K562 (cell line): ENCODE data around the gene ZNF488. TPM values are rescaled to one million over a fixed set of nuclear protein-coding genes. Genes with fewer than 3 reads are reported as not detected.

ENCODE experiments used
- ATAC-seq: fragments of 200-7000 bp; cut with Tn5 transposase; 3 replicates; pipeline ENCODE4 v1.9.1; 2020; ENCODE audit warnings: moderate library complexity
- BruUV-seq: library from RNA; stranded (reverse); fragments of 400-500 nt; replicated peaks from 2 replicates; lab custom pipeline; 2021; lab: Mats Ljungman, UMichigan
- CTCF ChIA-PET: fragments of 300-600 bp; formaldehyde crosslinking; extraction: SDS; loops from one replicate; lab custom pipeline; 2021; ENCODE audit warnings: low intra/inter-chr PET ratio; lab: Yijun Ruan, JAX
- POLR2A ChIA-PET: fragments of 300-600, 350-650 bp; sonication (Branson Sonifier 250); formaldehyde crosslinking; extraction: SDS; loops from one replicate; lab custom pipeline; 2021; ENCODE audit warnings: antibody characterized with exemption, inconsistent platforms; lab: Yijun Ruan, JAX
- DNase-seq, 4 experiments: peaks; one replicate each; pipeline versions ENCODE4 v3.0.0 to v3.0.0-alpha.2; 2011 to 2018; ENCODE audit warnings: low spot score in 3 of 4, mixed read lengths in 3 of 4; ENCODE audit errors: extremely low read depth in 1 of 4
- FAIRE-seq: peaks from 2 replicates; lab custom pipeline; 2011; peaks lifted over from hg19 to GRCh38; lab: Jason Lieb, UNC
- H2AFZ ChIP-seq: 2 replicates; pipeline ENCODE4 v1.6.0; 2011; ENCODE audit warnings: low read depth, low read length, control low read depth, inconsistent platforms
- H3K27ac ChIP-seq: fragments of 200-600 bp; 3 replicates; pipeline ENCODE4 v1.8.0; 2011; ENCODE audit warnings: low read depth, mild to moderate bottlenecking, control low read depth, inconsistent platforms, low read length, moderate library complexity, mixed read lengths; ENCODE audit errors: extremely low read depth
- H3K27me3 ChIP-seq, 2 experiments: fragments of 300-600 bp in 1 of 2; 2 replicates in 1 of 2; 3 replicates in 1 of 2; pipeline versions ENCODE4 v1.6.0 to v1.8.0; 2011; ENCODE audit warnings: inconsistent platforms in 2 of 2, low read length in 2 of 2, mild to moderate bottlenecking in 1 of 2, mixed read lengths in 1 of 2, moderate library complexity in 1 of 2; ENCODE audit not compliant: control insufficient read depth in 2 of 2, insufficient read depth in 2 of 2
- H3K36me3 ChIP-seq: fragments of 300-600 bp; 3 replicates; pipeline ENCODE4 v1.8.0; 2011; ENCODE audit warnings: mild to moderate bottlenecking, low read length, inconsistent platforms; ENCODE audit not compliant: control insufficient read depth, insufficient read depth
- H3K4me1 ChIP-seq, 2 experiments: fragments of 200-600 bp in 1 of 2; replicated peaks in 1 of 2; 2 replicates in 1 of 2; 3 replicates in 1 of 2; pipeline versions ENCODE4 v1.5.1 to v1.8.0; 2011; ENCODE audit warnings: inconsistent platforms in 2 of 2, low read length in 2 of 2, mild to moderate bottlenecking in 1 of 2, mixed read lengths in 1 of 2, moderate library complexity in 1 of 2; ENCODE audit not compliant: control insufficient read depth in 2 of 2, insufficient read depth in 2 of 2
- H3K4me2 ChIP-seq: 2 replicates; pipeline ENCODE4 v1.6.1; 2011; ENCODE audit warnings: low read length, control low read depth, inconsistent platforms, mixed read lengths; ENCODE audit not compliant: insufficient read depth
- H3K4me3 ChIP-seq: fragments of 200-600 bp; sonication (generic), shearing (Covaris generic); 2 replicates; pipeline ENCODE4 v1.5.1; 2016; ENCODE audit warnings: control low read depth, inconsistent platforms
- H3K79me2 ChIP-seq: fragments of 200-600 bp; 3 replicates; pipeline ENCODE4 v1.8.0; 2011; ENCODE audit warnings: low read length, inconsistent platforms; ENCODE audit not compliant: control insufficient read depth, insufficient read depth
- H3K9ac ChIP-seq, 2 experiments: 2 replicates each; pipeline versions ENCODE4 v1.6.0 to v1.6.1; 2011; ENCODE audit warnings: low read depth in 2 of 2, low read length in 2 of 2, control low read depth in 1 of 2, inconsistent platforms in 1 of 2, mild to moderate bottlenecking in 1 of 2, mixed read lengths in 1 of 2; ENCODE audit not compliant: insufficient read depth in 1 of 2
- H3K9me1 ChIP-seq: one replicate; pipeline ENCODE4 v1.6.0; 2011; ENCODE audit warnings: inconsistent platforms, mild to moderate bottlenecking, low read length, moderate library complexity; ENCODE audit not compliant: control insufficient read depth, insufficient read depth
- H3K9me3 ChIP-seq: replicated peaks from 2 replicates; pipeline ENCODE4 v1.5.1; 2011; ENCODE audit warnings: low read depth, low read length, inconsistent platforms; ENCODE audit not compliant: control insufficient read depth, insufficient read depth
- H4K20me1 ChIP-seq: replicated peaks from 2 replicates; pipeline ENCODE4 v1.6.1; 2011; ENCODE audit warnings: low read length, inconsistent platforms, mixed read lengths; ENCODE audit not compliant: control insufficient read depth, insufficient read depth
- CTCFL ChIP-seq: IDR thresholded peaks from 2 replicates; pipeline ENCODE4 v1.6.1; 2011; ENCODE audit warnings: borderline replicate concordance, low read depth, mild to moderate bottlenecking, moderate library complexity, low read length; ENCODE audit not compliant: insufficient read depth, poor library complexity, severe bottlenecking
- RBM22 ChIP-seq: fragments of 200-400 bp; formaldehyde crosslinking; IDR thresholded peaks from 2 replicates; pipeline ENCODE4 v1.6.1; 2018; ENCODE audit warnings: low read length, low read depth; ENCODE audit not compliant: poor library complexity, severe bottlenecking
- SMAD1 ChIP-seq: fragments of 150-350 bp; IDR thresholded peaks from 2 replicates; pipeline ENCODE4 v1.6.1; 2014; ENCODE audit warnings: low read length, low read depth; ENCODE audit not compliant: partially characterized antibody
- SNRNP70 ChIP-seq: fragments of 200-400 bp; formaldehyde crosslinking; optimal IDR thresholded peaks from 2 replicates; pipeline ENCODE3; 2017; ENCODE audit warnings: low read depth, low read length
- TAL1 ChIP-seq: fragments of 450-650 bp; IDR thresholded peaks from 2 replicates; pipeline ENCODE4 v1.6.1; 2016; ENCODE audit warnings: mild to moderate bottlenecking
- ZFP36 ChIP-seq: fragments of 150-350 bp; IDR thresholded peaks from 2 replicates; pipeline ENCODE4 v1.6.1; 2018; ENCODE audit warnings: low read length, low read depth; ENCODE audit not compliant: partially characterized antibody
- WGBS: fragments of 100-300 bp; shearing (Covaris generic); methylation state at CpG from one replicate; pipeline ENCODE4 v1.1.6; 2016; ENCODE audit warnings: low coverage, mixed read lengths; ENCODE audit not compliant: insufficient coverage; ENCODE audit errors: missing lambda C conversion rate; 5-methylcytosine and 5-hydroxymethylcytosine counted together
- in situ Hi-C: fragments of 300-500 bp; cut with MboI; formaldehyde crosslinking; loops from 4 replicates; pipeline ENCODE4 v1.15.0; 2018; ENCODE audit warnings: inconsistent platforms, mixed read lengths
- intact Hi-C: fragments of 100-400 bp; cut with micrococcal nuclease; formaldehyde crosslinking; loops from 2 replicates; pipeline ENCODE4 v1.14.2; 2022
- polyA plus RNA-seq, 8 experiments: library from polyadenylated mRNA; depleted of rRNA in 4 of 8; stranded (reverse) in 5 of 8; unstranded in 3 of 8; fragments of >200 nt; fragmentation: Nextera tagmentation in 2 of 8; fragmentation: Illumina TruSeq in 1 of 8; extraction: Ambion mirVana in 2 of 8; extraction: Trizol in 1 of 8; gene quantifications; 2 replicates each; pipeline versions ENCODE4 v1.2.1 to v1.2.3, GENCODE V29; 2011 to 2014; ENCODE audit warnings: inconsistent platforms in 1 of 8, missing spikeins in 1 of 8
- total RNA-seq, 7 experiments: library from RNA; depleted of rRNA in 6 of 7; stranded (reverse); fragments of >200 nt in 6 of 7; fragmentation: Illumina TruSeq in 2 of 7; extraction: Trizol in 2 of 7; gene quantifications; 2 replicates each; pipeline versions ENCODE4 v1.2.1 to v1.2.3, GENCODE V29; 2011 to 2021; ENCODE audit warnings: low replicate concordance in 1 of 7

Gene ZNF488
- total and polyA plus RNA-seq, 9 of the 15 experiments (the other 6 are each of a cell fraction or from before 2014, with no cell fraction given): 0.03 to 0.09 (median 0.05) TPM; not detected in 3

DNA sequence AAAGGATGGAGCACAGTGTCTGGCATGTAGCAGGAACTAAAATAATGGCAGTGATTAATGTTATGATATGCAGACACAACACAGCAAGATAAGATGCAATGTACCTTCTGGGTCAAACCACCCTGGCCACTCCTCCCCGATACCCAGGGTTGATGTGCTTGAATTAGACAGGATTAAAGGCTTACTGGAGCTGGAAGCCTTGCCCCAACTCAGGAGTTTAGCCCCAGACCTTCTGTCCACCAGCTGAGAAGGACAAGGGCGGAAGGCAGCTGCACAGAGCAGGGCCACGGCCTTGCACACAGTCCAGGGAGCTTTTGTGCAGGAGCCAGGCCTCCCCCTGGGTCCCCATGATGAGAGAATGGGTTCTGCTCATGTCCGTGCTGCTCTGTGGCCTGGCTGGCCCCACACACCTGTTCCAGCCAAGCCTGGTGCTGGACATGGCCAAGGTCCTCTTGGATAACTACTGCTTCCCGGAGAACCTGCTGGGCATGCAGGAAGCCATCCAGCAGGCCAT lies 35.9 kb downstream of the ZNF488 start, which contains the start of gene RBP3:
Gene RBP3, plus strand, starts transcription at position 226 of the 514 bp plus-strand sequence. Its CDS starts 122 bp downstream, at position 348.
- 2% methylated on average over 5 of the region's 5 CpGs for WGBS
- Histone ChIP-seq H3K79me2 (no peaks in the 10 kb centered on the region), H3K27ac (no peak within 1 kb of the TSS)
- TF ChIP-seq SMAD1 (no peak), ZFP36 (no peak), CTCFL (no peak), SNRNP70 (no peak), TAL1 (no peak), RBM22 (no peak)
- TF ChIP-seq, all 486 proteins: peak for 0
- POLR2A ChIA-PET: interaction anchor here (0.7 to 1.0 kb wide), 2 partner anchors 32 to 273 kb away, joined by 3 read pairs; no protein-coding TSS in a partner anchor
- intact Hi-C loops (no loop called here), in situ Hi-C loops (no loop called here)
- no peak within 1 kb of the TSS for H2AFZ ChIP-seq
- no peaks in the 10 kb centered on the region for H3K9me3 ChIP-seq
- peaks cover 49 to 80% of the 10 kb centered on the region in 2 experiments; a peak in 4 of 5 replicates for H3K27me3 ChIP-seq
- no peak for ATAC-seq
- H3K9ac ChIP-seq: no peak within 1 kb of the TSS
- CTCF ChIA-PET: no interaction called here
- no peak within 1 kb of the TSS for H3K4me2 ChIP-seq
- H3K36me3 ChIP-seq: no peaks in the 10 kb centered on the region
- no TSS peak for BruUV-seq
- no peaks in the 10 kb centered on the region for H3K9me1 ChIP-seq
- no peak for FAIRE-seq
- no peak within 1 kb of the TSS for H3K4me3 ChIP-seq
- peaks cover 0 to 26% of the 10 kb centered on the region in 2 experiments; a peak in 1 of 5 replicates for H3K4me1 ChIP-seq
- no peak for DNase-seq
- peaks cover 16% of the 10 kb centered on the region for H4K20me1 ChIP-seq
